Brain microvascular endothelial cell (primary cell): ENCODE data around the gene IL17RB.

Experiments used
- DNase-seq: peaks from one replicate; pipeline ENCODE4 v3.0.0-alpha.2; 2020
- H3K27ac ChIP-seq: fragments of 250-450 bp; sonication (Bioruptor Pico); 2 replicates; pipeline ENCODE4 v1.5.1; 2020; ENCODE audit warnings: mild to moderate bottlenecking, moderate library complexity
- H3K27me3 ChIP-seq: fragments of 250-450 bp; sonication (Bioruptor Pico); replicated peaks from 2 replicates; pipeline ENCODE4 v1.5.1; 2020; ENCODE audit warnings: mild to moderate bottlenecking
- H3K36me3 ChIP-seq: fragments of 250-450 bp; sonication (Bioruptor Pico); replicated peaks from 2 replicates; pipeline ENCODE4 v1.5.1; 2020; ENCODE audit warnings: mild to moderate bottlenecking
- H3K4me3 ChIP-seq: 2 replicates; pipeline ENCODE4 v1.5.1; 2011; ENCODE audit warnings: low read depth, mild to moderate bottlenecking, control low read depth, low read length, moderate library complexity
- in situ Hi-C: cut with HindIII; loops from 2 replicates; pipeline ENCODE4 v1.10.0; 2017; ENCODE audit warnings: low sequenced_read_pairs, low pct_ligation_motif_present
- TF ChIP-seq, protein P1 (sequence below): IDR thresholded peaks from 2 replicates; pipeline ENCODE4 v1.5.1; 2011; ENCODE audit warnings: low read depth, mild to moderate bottlenecking, moderate library complexity, low read length, control low read depth, inconsistent platforms; ENCODE audit errors: missing control alignments

IL17RB gene, protein sequence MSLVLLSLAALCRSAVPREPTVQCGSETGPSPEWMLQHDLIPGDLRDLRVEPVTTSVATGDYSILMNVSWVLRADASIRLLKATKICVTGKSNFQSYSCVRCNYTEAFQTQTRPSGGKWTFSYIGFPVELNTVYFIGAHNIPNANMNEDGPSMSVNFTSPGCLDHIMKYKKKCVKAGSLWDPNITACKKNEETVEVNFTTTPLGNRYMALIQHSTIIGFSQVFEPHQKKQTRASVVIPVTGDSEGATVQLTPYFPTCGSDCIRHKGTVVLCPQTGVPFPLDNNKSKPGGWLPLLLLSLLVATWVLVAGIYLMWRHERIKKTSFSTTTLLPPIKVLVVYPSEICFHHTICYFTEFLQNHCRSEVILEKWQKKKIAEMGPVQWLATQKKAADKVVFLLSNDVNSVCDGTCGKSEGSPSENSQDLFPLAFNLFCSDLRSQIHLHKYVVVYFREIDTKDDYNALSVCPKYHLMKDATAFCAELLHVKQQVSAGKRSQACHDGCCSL

DNA sequence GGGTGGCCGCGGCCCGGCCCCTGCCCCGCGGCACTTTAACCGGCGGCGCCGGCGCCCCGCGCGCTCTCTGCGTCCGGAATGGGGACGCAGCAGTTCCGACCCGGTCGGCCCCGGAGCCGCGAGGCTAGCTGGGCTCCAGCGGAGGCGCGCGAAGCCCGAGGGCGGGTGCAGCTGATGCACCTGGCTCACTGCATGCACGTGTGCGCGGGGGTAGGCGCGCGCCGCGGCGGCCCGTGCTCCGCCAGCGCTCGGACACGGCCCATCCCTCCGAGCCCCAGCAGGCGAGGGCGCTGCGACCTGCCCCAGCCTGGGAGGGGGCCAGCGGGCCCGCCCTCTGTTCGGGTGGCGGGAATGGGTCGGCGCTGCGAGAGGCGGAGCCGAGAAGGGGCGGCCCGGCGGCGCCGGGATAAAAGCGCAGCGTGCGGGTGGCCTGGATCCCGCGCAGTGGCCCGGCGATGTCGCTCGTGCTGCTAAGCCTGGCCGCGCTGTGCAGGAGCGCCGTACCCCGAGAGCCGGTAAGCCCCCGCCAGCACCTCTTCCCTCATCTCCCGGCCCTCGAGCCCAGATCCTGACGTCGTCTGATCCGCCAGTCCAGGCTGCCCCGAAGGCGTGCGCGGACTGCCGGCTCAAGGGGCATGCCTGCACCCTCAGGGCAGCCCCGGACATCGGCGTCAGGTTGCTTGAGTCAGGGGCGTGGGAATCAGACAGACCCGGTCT lies at the start of gene IL17RB, which contains the start of gene CHDH:
Gene IL17RB, plus strand, starts transcription at position 435 of the 717 bp plus-strand sequence. Its CDS starts 21 bp downstream, at position 456.
Gene CHDH, minus strand, starts transcription at position 286 of the 717 bp plus-strand sequence. CDS start 22,411 bp downstream, outside the sequence.
- TF ChIP-seq, protein P1, sequence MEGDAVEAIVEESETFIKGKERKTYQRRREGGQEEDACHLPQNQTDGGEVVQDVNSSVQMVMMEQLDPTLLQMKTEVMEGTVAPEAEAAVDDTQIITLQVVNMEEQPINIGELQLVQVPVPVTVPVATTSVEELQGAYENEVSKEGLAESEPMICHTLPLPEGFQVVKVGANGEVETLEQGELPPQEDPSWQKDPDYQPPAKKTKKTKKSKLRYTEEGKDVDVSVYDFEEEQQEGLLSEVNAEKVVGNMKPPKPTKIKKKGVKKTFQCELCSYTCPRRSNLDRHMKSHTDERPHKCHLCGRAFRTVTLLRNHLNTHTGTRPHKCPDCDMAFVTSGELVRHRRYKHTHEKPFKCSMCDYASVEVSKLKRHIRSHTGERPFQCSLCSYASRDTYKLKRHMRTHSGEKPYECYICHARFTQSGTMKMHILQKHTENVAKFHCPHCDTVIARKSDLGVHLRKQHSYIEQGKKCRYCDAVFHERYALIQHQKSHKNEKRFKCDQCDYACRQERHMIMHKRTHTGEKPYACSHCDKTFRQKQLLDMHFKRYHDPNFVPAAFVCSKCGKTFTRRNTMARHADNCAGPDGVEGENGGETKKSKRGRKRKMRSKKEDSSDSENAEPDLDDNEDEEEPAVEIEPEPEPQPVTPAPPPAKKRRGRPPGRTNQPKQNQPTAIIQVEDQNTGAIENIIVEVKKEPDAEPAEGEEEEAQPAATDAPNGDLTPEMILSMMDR: no peak
- Histone ChIP-seq H3K4me3 (peak within 1 kb of the TSS; percentile 57), H3K27ac (no peak within 1 kb of the TSS), H3K36me3 (no peaks in the 10 kb centered on the region), H3K27me3 (peaks cover 20% of the 10 kb centered on the region)
- in situ Hi-C loops: no loop called here
- no peak for DNase-seq

DNA sequence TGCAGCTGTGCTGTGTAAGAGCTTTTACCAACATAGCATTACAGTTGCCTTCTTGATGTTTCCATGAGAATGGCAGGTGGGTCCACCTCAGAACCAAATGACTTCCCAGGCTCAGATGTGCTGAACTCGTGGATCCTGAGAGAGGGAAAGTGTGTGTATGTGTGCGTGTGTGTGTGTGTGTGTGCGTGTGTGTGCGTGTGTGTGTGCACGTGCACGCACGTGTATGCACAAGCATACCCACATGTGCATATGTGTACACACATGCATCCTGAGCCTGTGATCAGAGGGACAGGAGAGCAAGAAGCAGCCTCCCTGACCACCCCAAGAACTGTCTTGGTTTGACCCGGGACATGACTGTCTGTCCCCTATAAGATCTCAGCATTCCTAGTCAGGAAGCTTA lies 48.2 kb upstream of the IL17RB start:
- no peak for DNase-seq
- TF ChIP-seq, protein P1: no peak
- Histone ChIP-seq H3K27me3 (no peaks in the 10 kb centered on the region), H3K27ac (no peak overlapping the region), H3K36me3 (no peaks in the 10 kb centered on the region), H3K4me3 (no peak overlapping the region)
- in situ Hi-C loops: no loop called here

DNA sequence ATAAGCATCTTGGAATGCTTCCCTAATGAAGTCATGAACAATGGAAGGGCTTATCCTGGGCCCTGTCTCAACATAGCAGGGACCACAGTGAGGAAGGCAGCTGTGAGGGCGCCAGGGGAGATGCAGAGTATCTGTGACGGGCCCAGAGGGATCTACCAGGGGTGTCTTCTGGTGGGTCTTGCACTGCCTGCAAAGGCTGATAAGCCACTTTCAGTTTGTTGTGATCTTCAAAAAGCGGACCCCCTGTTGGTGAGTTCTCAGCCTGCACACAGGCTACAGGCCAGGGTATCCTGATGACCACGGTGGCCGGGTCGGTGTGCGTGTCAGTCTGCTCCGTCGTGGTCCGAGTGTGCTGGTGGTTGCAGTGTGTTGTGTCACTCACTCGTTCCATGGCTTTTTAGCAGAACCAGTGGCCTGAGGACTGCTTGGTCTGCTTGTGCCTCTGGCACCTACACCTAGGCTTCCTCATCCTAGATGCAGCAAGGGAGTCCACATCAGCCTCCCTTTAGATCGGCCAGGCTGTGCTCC lies 47.0 kb upstream of the IL17RB start:
- no peak for DNase-seq
- in situ Hi-C loops: no loop called here
- H3K4me3 ChIP-seq: no peak overlapping the region
- H3K36me3 ChIP-seq: no peaks in the 10 kb centered on the region
- TF ChIP-seq, protein P1: no peak
- no peak overlapping the region for H3K27ac ChIP-seq
- H3K27me3 ChIP-seq: no peaks in the 10 kb centered on the region

DNA sequence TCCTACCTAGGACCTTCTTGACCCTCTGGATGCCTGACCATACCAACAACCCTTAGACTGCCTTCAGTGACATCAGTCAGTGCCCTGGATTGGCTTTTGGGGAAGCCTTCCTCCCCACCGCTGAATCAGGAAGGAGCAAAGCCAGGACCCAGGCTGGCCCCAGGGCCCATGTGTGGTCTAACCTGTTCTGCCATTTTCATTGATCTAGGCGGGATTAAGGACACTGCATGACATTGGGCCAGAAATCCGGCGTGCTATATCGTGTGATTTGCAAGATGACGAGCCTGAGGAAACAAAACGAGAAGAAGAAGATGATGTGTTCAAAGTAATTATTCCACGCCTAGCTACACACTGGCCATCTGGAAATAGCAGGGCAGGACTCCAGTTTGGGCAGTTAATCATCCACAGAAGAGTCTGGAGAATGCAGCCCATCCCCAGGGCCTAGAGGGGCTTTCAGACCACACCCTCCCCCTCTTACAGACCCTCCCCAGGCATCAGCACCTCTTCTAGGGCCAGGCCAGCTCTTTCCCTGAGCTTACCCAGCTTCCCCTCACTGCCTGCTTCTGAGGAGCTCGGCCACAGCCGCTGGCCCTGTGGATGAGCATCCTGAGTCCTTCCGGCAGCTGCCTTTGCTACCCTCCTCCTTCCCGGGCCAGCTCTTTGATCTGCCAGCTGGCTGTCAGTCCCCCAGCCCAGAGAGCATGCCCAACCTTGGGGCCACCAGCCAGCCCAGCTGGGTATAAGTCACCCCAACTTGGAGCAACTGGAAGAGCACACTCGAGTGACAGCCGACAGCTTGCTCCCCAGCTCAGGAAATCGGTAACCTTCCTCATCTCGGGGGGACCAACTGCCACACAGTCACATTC lies 46.1 kb upstream of the IL17RB start:
- H3K4me3 ChIP-seq: no peak overlapping the region
- TF ChIP-seq, protein P1: no peak
- no peaks in the 10 kb centered on the region for H3K27me3 ChIP-seq
- in situ Hi-C loops: no loop called here
- H3K27ac ChIP-seq: no peak overlapping the region
- no peak for DNase-seq
- H3K36me3 ChIP-seq: no peaks in the 10 kb centered on the region

DNA sequence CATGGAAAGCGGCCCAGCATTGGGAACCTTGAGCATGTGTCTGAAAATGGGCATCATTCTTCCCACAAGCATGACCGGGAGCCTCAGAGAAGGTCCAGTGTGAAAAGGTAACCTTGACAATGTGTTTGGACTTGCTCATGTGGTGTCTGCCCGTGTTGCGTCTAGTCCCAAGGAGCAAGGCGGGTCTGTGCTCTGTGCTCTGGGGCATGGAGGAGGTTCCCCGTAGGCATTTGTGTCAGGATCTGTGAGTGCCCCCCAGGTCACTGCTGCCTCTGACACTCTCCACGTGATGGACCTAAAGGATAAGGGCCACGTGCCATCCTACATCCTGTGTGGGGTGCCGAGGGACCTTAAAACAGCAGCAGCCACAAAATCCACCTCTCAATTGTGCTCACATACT lies 45.0 kb upstream of the IL17RB start:
- no peak for DNase-seq
- no peaks in the 10 kb centered on the region for H3K36me3 ChIP-seq
- H3K27ac ChIP-seq: no peak overlapping the region
- in situ Hi-C loops: no loop called here
- TF ChIP-seq, protein P1: no peak
- H3K4me3 ChIP-seq: no peak overlapping the region
- no peaks in the 10 kb centered on the region for H3K27me3 ChIP-seq
